SK-N-SH (cell line): ENCODE measurements around the gene MRGPRD.

Experiments used
- ELF1 ChIP-seq: IDR thresholded peaks from 2 replicates; pipeline ENCODE4 v1.4.0; 2012
- GABPA ChIP-seq: IDR thresholded peaks from 2 replicates; pipeline ENCODE4 v1.4.0; 2012; ENCODE audit warnings: low read depth, mild to moderate bottlenecking
- TF ChIP-seq, protein P1 (sequence below): fragments of 200-600 bp; sonication (generic); IDR thresholded peaks from 2 replicates; pipeline ENCODE4 v1.6.1; 2017; ENCODE audit warnings: antibody characterized with exemption, mild to moderate bottlenecking, moderate library complexity
- TF ChIP-seq, protein P2 (sequence below): IDR thresholded peaks from 2 replicates; pipeline ENCODE4 v1.4.0; 2012; ENCODE audit warnings: low read depth, borderline replicate concordance

DNA sequence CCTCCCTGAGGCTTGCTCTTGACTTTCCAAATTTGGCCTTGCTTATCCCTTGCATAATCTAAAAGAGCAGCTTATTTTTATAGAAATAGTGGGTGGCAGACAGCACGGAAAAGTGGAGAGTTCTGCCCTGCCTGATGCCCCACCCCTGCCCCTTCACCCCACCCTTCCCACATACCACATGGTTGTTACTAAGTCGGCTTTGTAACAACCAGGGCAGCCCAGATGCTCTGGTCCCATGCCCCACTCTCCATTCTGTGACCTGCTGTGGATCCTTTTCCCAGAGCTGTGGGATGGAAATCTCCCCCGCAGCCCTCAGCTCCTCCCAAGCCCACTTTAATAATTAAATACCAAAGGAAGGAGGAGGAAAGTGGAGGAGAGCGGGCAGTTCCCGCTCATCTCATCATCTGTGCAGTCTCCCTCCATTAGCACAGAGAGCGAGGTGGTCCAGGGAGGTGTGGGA is 21.4 kb upstream of the MRGPRD start:
- TF ChIP-seq, protein P1, sequence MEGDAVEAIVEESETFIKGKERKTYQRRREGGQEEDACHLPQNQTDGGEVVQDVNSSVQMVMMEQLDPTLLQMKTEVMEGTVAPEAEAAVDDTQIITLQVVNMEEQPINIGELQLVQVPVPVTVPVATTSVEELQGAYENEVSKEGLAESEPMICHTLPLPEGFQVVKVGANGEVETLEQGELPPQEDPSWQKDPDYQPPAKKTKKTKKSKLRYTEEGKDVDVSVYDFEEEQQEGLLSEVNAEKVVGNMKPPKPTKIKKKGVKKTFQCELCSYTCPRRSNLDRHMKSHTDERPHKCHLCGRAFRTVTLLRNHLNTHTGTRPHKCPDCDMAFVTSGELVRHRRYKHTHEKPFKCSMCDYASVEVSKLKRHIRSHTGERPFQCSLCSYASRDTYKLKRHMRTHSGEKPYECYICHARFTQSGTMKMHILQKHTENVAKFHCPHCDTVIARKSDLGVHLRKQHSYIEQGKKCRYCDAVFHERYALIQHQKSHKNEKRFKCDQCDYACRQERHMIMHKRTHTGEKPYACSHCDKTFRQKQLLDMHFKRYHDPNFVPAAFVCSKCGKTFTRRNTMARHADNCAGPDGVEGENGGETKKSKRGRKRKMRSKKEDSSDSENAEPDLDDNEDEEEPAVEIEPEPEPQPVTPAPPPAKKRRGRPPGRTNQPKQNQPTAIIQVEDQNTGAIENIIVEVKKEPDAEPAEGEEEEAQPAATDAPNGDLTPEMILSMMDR = no peak
- TF ChIP-seq ELF1 = no peak
- TF ChIP-seq, protein P2, sequence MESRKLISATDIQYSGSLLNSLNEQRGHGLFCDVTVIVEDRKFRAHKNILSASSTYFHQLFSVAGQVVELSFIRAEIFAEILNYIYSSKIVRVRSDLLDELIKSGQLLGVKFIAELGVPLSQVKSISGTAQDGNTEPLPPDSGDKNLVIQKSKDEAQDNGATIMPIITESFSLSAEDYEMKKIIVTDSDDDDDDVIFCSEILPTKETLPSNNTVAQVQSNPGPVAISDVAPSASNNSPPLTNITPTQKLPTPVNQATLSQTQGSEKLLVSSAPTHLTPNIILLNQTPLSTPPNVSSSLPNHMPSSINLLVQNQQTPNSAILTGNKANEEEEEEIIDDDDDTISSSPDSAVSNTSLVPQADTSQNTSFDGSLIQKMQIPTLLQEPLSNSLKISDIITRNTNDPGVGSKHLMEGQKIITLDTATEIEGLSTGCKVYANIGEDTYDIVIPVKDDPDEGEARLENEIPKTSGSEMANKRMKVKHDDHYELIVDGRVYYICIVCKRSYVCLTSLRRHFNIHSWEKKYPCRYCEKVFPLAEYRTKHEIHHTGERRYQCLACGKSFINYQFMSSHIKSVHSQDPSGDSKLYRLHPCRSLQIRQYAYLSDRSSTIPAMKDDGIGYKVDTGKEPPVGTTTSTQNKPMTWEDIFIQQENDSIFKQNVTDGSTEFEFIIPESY = no peak
- TF ChIP-seq GABPA = no peak
